Suppressor macrophage (primary cell): Measurements from ENCODE around the gene FAM149A.

Source experiments
- DNase-seq, 4 experiments: peaks; one replicate each; pipeline ENCODE4 v3.0.0-alpha.2; 2020 to 2022

Gene FAM149A

DNA sequence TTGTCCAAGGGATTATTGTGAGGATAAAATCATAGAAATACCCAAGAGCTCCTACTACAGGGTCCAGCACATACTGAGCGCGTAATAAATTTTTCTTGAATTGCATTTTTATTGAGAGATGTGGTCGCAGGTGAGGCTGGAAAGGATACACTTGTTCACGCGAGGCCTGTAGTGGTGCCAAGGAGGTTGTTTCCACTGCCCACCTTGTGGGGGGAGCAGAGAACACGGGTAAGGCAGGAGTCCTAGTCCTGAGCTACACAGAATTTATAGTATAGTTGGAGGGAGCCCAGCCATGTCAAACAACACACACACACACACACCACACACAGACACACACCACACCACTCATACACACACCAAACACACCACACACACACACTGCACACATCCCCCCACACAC is 55.1 kb downstream of the FAM149A start:
- DNase-seq: no peak

DNA sequence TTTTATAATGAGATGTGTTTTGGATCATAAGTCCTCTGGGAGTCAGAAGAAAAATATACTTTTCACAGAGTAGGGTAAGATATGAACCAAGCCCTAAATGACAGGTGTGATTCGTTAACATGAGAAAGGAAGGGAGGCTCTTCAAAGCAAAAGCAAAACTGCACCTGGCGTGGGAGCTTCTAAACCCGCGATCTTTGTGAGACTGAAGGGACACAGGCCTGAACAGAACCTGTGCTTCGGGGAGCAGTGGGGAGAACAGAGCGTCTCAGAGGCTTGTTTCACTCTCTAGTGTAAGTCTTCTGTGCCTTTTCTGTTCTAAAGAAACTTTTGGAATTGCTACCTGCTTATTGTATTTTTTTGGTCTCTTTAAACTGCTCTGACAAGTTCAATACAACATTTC is 56.6 kb downstream of the FAM149A start:
- no peak for DNase-seq

DNA sequence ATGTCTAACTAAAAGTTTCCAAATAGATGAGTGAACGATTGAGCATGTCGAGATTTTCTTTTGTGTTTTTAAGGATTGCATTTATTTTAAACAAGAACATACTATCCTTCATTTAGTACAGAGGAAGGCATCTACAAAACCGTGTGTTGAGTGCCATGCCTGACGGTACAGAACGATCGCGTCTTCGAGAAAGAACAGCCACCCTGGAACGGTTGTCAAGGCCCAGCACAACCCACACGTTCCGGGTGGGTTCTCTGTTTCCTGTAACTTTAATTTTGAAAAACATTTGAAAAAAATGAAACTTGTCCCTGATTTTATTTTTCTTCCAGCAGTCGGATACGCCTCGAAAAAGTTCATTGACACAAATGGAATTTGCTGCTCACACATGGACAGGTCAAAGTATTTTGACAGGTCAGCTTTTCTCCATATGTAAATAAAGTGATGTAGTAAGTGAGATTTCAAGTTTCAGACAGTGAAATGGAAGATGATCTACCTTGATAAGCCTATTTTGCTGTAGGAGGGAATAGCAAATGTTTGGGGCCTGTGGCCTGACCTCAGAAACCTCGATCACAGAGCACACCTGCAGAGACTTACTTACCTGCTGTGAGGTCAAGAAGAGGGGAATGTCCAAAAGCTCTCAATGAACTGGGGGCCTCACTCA is 62.5 kb downstream of the FAM149A start:
- no peak for DNase-seq

DNA sequence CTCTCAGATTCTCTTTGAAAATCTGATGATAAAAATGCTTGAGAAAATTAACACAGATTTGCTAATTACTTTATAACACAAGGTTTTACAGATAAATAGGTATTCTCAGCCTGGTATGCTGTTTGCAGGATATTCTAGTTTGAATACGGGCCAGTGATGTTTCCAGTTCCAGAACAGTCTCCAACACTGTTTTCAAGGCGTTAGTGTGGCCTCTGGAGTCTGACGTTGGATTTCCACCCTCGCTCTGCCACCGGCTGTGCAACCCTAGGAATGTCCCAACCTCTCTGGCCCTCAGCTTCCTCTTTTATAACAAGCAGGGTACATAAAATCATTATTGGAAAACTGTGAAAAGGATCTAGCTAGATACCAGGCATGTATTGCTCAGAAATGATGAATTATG is 63.1 kb downstream of the FAM149A start:
- DNase-seq: no peak

DNA sequence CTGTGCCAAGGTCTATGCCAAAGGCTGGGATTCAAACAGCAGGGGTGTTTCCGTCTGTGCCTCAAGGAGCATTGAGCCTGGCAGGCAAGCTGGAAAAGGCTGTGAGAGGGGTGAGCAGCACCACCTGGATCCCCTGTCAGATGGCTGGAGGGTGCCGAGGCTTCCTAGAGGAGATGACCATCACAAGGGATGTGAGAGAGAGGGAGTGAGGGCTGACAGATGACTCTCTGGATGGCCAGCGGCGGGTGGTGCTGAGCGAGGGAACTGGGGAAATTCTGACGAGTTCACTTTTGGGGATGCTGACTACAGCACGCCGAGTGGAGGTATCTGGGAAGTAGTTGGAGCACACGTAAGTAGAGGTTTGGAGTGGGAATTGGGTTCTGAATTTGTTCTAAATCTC is 64.2 kb downstream of the FAM149A start:
- no peak for DNase-seq

DNA sequence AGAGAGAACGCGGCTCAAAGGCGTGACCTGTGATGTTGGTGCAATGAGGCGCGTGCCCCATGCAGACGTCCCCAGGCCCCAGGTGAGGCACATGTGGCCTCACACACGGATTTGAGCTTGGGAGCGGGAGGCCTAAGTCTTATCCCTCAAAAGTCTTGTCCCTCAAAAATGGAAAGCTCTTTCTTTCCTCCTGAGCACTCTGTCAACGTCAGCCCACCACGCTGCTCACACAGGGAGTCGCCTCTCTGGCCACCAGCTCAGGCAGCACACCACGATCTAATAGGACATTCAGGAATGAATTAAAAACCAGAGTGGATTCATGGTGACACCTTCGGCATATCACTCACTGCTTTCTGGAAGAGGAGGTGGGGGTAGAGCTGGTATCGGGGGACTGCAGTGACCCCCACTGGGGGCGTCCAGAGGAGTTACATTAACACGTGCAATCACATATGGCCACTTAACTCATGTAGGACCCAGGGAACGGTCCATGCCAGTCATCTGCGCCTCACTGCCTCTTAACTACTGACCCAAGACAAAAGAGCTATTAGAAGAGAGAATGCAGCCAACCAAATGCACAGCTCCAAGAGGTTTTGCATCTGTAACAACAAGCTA is 64.9 kb downstream of the FAM149A start:
- DNase-seq: no peak

DNA sequence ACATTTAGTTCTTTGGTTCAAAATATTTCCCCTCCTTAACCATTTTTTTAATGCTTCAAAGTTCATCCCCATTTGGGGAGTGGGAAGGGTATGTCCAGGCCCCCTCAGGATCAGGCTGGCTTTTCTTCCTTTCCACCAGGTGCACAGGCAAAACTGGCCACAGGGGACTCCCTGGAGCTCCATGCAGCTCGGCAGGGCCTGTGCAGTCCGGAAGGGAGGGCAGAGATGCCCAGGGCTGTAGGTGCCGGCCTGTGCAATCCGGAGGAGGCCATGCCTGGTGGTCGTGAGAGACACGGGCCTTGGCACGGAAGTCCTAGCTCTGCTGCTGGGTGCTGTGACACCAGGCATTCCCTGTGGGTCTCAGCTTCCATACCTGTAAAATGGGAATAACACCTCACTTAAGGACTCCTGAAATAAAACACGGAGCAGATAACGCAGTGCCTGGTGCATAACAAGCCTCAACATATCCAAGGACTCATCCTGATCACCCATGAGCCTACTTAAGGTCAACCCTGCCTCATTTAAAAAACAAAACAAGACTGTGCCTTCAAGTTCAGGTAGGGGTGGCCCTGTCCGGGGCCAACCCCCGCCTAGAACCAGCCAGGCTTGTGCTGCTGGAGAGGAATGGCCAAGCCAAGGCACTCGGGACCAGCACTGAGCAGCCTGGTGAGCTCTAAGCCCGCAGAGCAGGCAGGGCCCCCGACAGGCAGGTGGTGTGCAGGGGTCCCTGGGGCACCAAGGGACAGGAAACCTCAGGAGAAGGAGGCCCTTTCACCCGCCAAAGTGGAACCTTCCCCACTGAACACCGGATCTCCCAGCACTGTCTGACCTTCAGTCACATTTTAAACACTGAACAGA is 65.7 kb downstream of the FAM149A start:
- DNase-seq: no peak

DNA sequence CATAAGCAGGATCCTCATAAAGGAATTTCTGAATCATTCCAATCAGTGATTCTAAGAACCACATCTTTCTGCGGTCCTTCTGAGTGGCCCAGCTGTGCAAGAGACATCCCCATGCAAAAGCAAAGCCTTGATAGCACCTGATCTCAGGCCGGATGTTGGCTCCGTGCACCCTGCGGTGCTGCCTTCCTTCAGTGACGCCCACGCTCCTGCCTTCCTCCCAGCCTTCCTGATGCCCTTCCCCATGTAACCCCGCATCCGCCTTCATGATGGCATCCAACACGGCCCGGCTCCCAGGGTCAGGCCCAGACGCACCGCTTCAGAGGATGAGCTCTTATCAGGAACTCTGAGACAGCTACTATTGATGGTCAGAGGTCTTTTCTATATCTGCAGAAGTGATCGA is 66.5 kb downstream of the FAM149A start:
- DNase-seq: no peak

DNA sequence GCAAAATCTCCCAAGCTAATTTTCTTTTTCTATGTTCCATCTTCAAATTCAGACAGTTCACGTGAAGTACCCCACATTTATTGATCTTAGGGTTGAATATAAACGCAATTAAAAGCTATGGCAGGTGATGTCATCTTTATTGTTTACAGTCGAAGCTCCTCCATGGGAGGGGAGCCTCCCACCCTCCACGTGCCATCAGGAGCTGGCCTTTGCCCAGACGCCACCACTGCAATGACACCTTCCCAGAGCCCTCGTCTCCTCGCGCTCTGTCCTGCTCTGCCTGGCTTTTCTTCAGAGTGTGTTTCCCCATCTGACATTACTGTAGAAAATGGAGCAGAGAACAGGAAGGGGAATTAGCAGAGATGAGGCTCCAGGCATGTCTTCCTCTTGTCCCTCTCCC is 68.0 kb downstream of the FAM149A start:
- no peak for DNase-seq

DNA sequence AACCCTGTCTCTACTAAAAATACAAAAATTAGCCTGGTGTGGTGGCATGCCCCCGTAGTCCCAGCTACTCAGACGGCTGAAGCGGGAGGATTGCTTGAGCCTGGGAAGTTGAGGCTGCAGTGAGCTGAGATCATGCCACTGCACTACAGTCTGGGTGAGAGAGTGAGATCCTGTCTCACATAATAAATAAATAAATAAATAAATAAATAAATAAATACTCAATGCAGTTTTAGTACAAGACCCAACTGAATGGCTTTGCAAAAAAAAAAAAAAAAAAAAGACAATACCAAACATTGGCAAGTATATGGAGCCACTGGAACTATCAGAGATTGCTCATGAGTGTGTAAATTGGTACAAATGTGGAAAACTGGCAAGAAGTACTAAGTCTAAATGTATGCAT is 83.6 kb downstream of the FAM149A start:
- no peak for DNase-seq

DNA sequence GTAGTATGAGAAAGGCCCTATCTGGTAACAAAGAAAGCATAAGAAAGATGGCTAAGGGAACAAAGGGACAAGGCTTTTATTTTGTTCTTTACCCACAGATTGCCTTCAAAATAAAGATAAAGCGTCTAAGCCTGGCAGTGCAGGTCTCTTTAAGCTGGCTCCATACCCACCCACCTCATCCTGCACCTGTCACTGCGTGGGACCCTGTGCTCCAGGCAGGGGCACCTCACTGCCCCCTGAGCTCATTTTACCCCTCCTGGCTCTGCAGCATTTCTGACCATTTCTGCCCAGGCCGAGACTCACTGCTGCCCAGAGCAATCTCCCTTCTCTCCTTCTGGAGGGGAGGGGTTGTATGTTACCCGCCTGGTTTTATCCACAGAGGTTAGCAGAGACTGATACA is 85.2 kb downstream of the FAM149A start:
- DNase-seq: no peak

DNA sequence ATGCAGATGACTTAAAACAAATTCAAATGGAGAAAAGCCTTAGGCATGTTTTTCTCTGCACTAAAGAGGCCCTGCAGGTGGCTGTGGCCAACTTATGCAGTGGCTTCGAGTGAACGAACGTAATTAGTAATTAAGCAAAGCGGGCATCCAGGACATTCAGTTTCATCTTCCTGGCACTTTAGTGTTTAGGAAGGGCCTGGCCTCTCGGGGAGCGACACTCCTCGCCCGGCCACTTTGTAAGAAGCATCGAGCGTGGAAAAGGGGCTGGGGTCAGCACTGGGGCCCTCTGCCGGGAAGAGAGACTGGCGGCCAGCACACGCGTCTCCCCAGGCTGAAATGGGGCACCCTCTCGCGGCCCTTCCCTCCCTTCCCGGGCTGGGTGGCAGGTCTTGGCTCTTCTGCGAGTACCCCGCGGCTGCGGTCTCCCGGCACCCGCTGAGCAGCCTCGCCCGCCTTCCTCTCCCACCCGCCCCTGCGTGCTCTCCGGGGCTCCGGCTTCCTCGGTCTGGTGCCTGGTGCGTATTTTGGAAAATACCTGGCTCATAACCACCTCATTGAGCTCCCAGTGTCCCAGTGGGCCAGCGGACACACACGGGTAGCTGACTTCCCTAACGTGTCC is 86.2 kb downstream of the FAM149A start:
- DNase-seq: no peak

DNA sequence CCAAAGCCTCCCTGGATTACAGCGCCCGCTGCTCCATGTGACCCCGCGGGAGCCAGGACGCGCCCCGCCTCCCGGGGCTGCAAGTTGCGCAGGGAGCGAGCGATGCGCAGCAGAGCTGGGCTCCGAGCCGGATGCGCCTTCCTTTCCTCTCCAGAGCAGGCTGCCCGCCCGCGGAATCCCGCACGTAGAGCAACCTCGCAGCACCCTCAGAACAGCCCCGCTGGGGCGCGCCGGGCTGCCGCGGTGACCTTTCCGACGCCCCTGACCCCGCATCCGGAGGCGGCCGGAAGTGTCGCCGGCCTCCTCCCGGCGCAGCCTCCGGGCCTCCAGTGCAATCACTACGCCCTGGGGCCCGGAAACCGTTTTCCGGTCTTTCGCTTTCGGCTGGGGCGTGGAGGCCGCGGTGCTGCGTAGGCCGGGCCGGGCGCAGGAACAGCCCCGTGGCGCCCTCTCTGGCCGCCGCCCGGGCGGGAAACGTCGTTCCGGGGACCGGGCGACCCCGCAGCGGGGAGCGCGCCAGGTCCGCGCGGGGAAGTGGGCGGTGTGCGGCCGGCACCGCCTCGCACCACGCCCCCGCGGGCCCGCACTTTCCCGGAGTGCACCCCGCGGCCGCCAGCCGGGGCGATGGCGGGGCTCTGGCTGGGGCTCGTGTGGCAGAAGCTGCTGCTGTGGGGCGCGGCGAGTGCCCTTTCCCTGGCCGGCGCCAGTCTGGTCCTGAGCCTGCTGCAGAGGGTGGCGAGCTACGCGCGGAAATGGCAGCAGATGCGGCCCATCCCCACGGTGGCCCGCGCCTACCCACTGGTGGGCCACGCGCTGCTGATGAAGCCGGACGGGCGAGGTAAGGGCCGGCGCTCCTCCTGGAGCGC is 86.9 kb downstream of the FAM149A start, which contains the start of gene CYP4V2:
Gene CYP4V2, plus strand, starts transcription at position 368 of the 866 bp plus-strand sequence. Its CDS starts 257 bp downstream, at position 625.
- peak; percentile 90 to 97 (median 94) for DNase-seq

DNA sequence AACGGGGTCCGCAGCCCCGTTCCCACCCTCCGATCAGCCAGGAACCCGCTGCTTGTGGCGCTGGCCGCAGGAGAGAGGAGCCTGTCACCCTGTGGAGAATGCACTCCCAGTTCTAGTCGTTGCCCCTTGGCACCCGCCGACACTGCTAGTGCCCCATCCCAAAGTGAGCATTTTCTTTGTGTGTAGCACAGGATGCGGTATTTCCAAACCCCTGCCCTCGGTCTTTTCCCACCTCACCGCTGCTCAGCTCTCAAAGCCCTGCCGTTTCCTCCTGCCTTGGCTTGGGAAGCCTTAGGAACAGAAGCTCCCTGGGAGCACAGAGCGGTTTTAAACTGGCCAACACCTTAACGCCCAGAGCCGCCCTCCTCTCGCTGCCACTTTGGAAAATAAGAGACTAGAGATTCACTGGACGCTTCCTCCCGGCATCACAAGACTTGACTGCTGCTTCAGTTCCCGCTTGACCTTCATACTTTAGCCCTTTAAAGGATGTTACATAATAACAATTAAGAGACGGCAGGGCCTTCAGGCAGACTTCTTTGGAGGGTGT is 87.6 kb downstream of the FAM149A start:
- DNase-seq: peak; percentile 60 to 81 (median 72)

DNA sequence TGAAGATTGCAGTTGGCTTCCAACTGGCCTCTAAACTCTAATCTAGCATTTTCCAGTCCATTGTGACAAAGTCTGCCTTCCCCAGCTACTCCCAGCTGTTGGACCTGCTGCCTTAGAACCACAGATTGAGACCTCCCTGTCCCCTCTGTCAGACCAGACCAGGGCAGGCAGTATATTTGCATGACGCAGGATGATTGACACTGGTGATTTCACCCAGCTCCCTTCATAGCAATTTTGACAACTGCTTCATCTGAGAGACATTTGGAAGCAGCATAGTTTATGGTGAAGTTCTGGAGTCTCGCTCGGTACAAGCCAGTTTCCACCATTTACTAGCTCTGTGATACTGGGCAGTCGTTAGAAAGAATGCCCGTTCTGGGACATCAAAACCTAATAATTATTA is 89.3 kb downstream of the FAM149A start:
- no peak for DNase-seq

DNA sequence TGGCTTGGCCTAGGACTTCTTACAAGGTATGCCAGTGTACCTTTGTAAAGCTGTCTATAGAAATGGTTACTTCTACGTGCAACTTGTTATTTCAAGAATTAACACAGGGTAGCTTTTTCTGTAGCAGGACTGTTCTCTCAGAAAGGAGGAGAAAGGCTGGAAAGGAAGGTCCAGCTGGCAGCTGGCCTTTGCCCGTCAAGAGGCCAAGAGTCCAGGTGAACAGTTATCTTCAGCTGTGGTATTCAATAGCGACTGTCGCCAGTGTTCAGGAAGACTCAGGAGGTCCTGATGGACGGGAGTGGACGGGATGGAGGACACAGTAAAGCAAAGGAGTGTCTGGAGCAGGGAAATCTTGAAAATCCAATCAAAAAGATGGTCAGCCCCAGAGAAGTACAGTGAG is 91.6 kb downstream of the FAM149A start:
- no peak for DNase-seq

DNA sequence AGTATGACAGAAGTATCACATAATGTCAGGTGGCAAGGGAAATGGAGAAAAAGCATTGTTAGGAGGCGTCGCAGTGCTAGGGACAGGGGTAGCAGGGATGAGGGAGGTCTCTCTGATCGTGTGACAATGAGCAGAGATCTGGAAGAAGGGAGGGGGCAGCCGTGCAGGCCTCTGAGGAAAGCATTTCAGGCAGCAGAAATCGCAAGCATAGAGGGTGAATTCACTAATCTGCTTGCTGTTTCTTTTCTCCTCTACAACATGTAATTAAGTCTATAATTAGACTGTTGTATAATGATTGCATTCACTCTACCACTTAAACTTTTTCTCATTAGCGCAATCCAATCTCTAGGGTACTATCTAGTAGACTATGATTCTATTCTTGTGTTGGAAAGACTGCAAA is 96.0 kb downstream of the FAM149A start:
- DNase-seq: no peak

DNA sequence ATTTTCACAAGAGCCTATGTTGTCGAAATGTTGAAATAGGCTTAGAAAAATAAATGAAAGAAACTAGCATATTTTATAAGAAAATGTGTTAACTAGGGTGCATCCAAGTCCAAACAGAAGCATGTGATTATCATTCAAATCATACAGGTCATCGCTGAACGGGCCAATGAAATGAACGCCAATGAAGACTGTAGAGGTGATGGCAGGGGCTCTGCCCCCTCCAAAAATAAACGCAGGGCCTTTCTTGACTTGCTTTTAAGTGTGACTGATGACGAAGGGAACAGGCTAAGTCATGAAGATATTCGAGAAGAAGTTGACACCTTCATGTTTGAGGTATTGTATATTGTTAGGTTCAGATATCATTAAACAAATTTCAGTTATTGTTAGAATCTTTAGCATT is 96.5 kb downstream of the FAM149A start:
- no peak for DNase-seq

DNA sequence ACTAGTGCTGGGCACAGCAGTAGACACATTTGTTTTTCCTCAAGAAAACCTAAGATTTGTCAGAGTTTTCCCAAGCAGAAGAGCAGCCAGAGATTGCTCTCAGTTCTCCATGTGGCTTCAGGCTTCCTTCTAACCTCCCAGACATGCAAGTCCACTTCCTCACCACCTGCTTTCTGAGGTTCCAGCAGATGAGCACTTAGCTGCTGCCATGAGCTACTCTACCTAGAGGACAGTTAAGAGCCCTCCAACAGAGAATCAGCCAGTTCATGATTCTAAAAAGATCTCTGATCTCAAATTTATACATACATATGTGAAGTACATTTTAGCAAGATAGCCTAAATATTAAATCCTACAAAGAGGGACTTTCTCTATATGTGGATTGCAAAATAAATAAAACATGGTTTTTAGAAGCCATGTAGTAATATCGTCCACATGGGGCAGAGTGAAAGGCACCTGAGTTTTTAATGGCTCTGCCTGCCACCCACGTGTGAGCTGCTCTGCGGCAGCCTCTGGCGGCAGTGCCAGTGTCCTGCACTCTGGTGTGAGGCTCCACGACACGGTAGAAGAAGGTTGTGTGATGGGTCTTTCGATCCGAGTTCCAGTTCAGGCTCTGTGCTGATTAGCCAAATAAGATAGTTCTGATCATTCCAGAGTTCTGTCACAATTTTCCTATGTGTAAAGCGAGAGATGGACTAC is 97.2 kb downstream of the FAM149A start:
- peak; percentile 37 to 60 (median 54) for DNase-seq

DNA sequence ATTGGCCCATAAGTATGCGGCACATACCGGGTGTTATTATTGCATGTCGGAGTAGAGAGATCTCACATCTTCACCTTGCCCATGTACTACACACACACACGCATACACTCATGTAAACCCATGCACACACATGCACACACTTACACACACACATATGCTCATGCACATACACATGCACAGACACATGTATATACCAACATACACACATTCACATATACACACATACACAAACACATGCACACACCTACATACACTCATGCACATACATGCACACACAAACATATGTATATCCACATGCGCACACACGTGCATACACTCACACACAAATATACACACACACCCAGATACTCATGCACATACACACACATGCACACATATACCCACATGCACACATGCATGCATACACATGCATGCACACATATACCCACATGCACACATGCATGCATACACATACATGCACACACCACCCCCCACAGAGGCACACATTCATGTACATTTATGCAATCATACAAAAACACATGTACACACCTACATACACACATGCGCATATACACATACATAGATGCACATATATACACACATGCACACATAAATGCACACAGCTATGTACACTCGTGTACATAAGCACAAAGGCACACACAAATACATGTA is 98.1 kb downstream of the FAM149A start:
- no peak for DNase-seq

DNA sequence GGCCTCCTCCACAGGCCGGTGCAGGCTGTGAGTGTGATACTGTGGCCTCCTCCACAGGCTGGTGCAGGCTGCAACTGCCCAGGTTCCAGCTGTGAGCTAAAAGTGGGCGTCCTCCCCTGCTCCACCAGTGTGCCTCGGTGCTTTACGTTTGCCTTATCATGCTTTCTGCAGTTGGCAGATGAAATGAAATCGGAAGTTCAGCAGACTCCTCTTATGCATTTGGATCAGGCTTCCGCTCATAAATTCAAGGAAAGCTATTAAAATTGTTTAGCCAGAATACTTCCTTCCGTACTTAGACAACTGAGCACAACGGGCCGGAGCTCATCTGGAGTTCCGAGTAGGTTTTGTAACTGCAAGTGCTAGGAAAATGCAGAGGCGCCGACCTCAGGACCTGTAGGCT is 98.9 kb downstream of the FAM149A start:
- peak in 1 of 4 experiments; percentile 12 for DNase-seq
